SJCRH30 (cell line): ENCODE results near the gene PERCC1. TPM values are rescaled to one million over a fixed set of nuclear protein-coding genes. Genes with fewer than 3 reads are reported as not detected.
A peak's percentile ranks its signal among the peaks of the same experiment; 100 is the strongest.

Experiments used
- DNase-seq, 2 experiments: peaks; one replicate each; pipeline ENCODE4 v3.0.0-alpha.2; 2015 to 2020
- H3K27ac ChIP-seq: fragments of 250-450 bp; sonication (Bioruptor Pico); 2 replicates; pipeline ENCODE4 v1.5.1; 2020; ENCODE audit warnings: mild to moderate bottlenecking, moderate library complexity
- H3K27me3 ChIP-seq: fragments of 250-450 bp; sonication (Bioruptor Pico); 2 replicates; pipeline ENCODE4 v1.5.1; 2020; ENCODE audit warnings: mild to moderate bottlenecking, moderate library complexity
- H3K36me3 ChIP-seq: fragments of 250-450 bp; sonication (Bioruptor Pico); 2 replicates; pipeline ENCODE4 v1.5.1; 2020; ENCODE audit warnings: mild to moderate bottlenecking, moderate library complexity
- H3K4me1 ChIP-seq: fragments of 250-450 bp; sonication (Bioruptor Pico); 2 replicates; pipeline ENCODE4 v1.5.1; 2020; ENCODE audit warnings: mild to moderate bottlenecking, moderate library complexity
- H3K4me3 ChIP-seq: fragments of 250-450 bp; sonication (Bioruptor Pico); 2 replicates; pipeline ENCODE4 v1.5.1; 2020; ENCODE audit warnings: mild to moderate bottlenecking, moderate library complexity
- H3K9me3 ChIP-seq: fragments of 250-450 bp; sonication (Bioruptor Pico); replicated peaks from 2 replicates; pipeline ENCODE4 v1.5.1; 2020; ENCODE audit warnings: mild to moderate bottlenecking, moderate library complexity
- total RNA-seq: library from RNA; depleted of rRNA; stranded (reverse); fragments of >200 nt; shearing (Covaris generic); gene quantifications from 2 replicates; pipeline ENCODE4 v1.2.3, GENCODE V29; 2014

The PERCC1 gene
- total RNA-seq, 1 experiment from 2014 or later: 111 TPM

DNA sequence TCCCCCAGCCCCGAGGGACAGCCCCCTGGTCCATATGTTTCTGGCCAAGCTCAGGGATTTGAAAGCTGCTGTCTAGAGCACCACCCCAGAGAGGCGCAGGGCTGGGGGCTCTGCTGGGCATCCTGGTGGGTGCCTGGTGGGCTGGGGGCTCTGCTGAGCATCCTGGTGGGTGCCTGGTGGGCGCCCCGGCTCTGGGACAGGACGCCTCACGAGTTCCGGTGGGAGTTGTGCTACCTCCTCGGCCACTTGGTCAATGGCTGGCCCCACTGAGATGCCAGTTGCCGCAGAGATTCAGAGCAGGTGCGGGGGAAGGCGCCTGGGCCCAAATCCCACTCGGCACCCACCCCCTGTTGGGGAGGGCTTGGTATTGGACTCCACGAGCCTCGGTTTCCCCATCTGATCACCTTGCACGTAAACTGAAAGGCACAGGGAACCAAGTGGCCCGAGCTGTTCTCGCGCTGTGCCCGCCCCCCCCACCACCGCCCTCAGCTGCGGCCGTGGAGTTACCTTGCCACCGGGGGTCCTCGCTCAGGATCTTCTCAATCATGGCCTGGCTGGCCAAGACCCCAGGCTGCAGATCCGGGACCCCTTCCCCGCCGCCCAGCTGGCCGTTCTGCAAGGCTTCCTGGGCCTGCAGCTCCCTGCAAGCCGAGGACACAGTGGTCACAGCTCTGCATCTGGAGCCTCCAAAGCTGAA lies 29.7 kb upstream of the PERCC1 start:
- Histone ChIP-seq H3K27ac (no peak overlapping the region), H3K4me1 (no peaks in the 10 kb centered on the region), H3K27me3 (no peaks in the 10 kb centered on the region), H3K9me3 (no peaks in the 10 kb centered on the region), H3K4me3 (no peak overlapping the region), H3K36me3 (no peaks in the 10 kb centered on the region)
- no peak for DNase-seq

- no peak overlapping the region for H3K4me3 ChIP-seq
- H3K36me3 ChIP-seq: no peaks in the 10 kb centered on the region
- no peaks in the 10 kb centered on the region for H3K4me1 ChIP-seq
- no peak for DNase-seq
- no peak overlapping the region for H3K27ac ChIP-seq
- H3K27me3 ChIP-seq: no peaks in the 10 kb centered on the region
- H3K9me3 ChIP-seq: no peaks in the 10 kb centered on the region
Observed at GRCh38 chr16:1401758-1402154, 29.1 kb upstream of the PERCC1 start.

- Histone ChIP-seq H3K27ac (no peak overlapping the region), H3K27me3 (no peaks in the 10 kb centered on the region), H3K4me1 (no peaks in the 10 kb centered on the region), H3K36me3 (no peaks in the 10 kb centered on the region), H3K9me3 (no peaks in the 10 kb centered on the region), H3K4me3 (no peak overlapping the region)
- DNase-seq: no peak
Observed at GRCh38 chr16:1403036-1403435, 27.8 kb upstream of the PERCC1 start.

DNA sequence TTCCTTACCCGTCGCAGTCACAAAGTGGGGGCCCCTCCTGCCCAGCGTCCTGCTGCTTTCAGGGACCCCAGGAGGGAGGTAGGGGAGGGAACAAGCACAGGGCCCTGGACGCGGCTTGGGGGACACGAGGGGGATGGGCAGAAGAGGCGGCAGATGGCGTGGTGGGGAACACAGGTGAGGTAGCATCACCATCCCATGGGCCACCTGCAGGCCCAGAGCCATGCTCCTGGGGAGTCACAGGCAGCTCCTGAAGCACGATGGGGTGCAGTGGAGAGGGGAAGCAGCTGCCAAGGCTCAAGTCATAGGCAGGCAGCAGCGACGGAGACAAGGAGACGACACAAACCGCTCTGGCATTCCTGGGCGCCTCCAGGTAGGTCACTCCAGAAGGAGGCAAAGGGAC lies 27.1 kb upstream of the PERCC1 start:
- H3K4me3 ChIP-seq: no peak overlapping the region

GRCh38 chr16:1407753-1408152 lies 23.1 kb upstream of the PERCC1 start:
- H3K9me3 ChIP-seq: no peaks in the 10 kb centered on the region
- H3K27ac ChIP-seq: no peak overlapping the region
- DNase-seq: no peak
- no peaks in the 10 kb centered on the region for H3K27me3 ChIP-seq
- peak overlapping the region; percentile 61 for H3K4me3 ChIP-seq
- H3K36me3 ChIP-seq: no peaks in the 10 kb centered on the region
- no peaks in the 10 kb centered on the region for H3K4me1 ChIP-seq

More for the DNA sequence above, 27.1 kb upstream of the PERCC1 start:
- no peak for DNase-seq
- Histone ChIP-seq H3K27ac (no peak overlapping the region), H3K27me3 (no peaks in the 10 kb centered on the region), H3K4me1 (no peaks in the 10 kb centered on the region), H3K36me3 (no peaks in the 10 kb centered on the region), H3K9me3 (no peaks in the 10 kb centered on the region)

GRCh38 chr16:1408171-1408837 lies 22.6 kb upstream of the PERCC1 start:
- DNase-seq: peak; percentile 93 to 94
- no peaks in the 10 kb centered on the region for H3K27me3 ChIP-seq
- H3K27ac ChIP-seq: no peak overlapping the region
- no peaks in the 10 kb centered on the region for H3K9me3 ChIP-seq
- no peaks in the 10 kb centered on the region for H3K36me3 ChIP-seq
- H3K4me3 ChIP-seq: peak overlapping the region; percentile 61
- H3K4me1 ChIP-seq: no peaks in the 10 kb centered on the region

DNA sequence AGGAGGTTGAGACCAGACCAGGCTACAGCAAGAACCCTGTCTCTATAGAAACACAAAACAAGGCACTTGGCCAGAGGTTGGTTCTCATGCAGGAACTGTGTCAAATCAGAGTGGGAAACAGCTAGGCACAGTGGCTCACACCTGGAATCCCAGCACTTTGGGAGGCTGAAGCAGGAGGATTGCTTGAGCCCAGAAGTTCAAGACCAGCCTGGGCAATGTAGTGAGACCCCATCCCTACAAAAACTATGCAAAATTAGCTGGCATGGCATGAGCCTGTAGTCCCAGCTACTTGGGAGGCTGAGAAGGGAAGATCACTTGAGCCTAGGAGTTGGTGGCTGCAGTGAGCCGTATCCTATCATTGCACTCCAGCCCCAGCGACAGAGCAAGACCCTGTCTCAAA lies 18.0 kb upstream of the PERCC1 start:
- no peaks in the 10 kb centered on the region for H3K27me3 ChIP-seq
- H3K9me3 ChIP-seq: no peaks in the 10 kb centered on the region
- H3K27ac ChIP-seq: no peak overlapping the region
- H3K4me3 ChIP-seq: no peak overlapping the region
- no peaks in the 10 kb centered on the region for H3K4me1 ChIP-seq
- H3K36me3 ChIP-seq: no peaks in the 10 kb centered on the region
- DNase-seq: no peak

DNA sequence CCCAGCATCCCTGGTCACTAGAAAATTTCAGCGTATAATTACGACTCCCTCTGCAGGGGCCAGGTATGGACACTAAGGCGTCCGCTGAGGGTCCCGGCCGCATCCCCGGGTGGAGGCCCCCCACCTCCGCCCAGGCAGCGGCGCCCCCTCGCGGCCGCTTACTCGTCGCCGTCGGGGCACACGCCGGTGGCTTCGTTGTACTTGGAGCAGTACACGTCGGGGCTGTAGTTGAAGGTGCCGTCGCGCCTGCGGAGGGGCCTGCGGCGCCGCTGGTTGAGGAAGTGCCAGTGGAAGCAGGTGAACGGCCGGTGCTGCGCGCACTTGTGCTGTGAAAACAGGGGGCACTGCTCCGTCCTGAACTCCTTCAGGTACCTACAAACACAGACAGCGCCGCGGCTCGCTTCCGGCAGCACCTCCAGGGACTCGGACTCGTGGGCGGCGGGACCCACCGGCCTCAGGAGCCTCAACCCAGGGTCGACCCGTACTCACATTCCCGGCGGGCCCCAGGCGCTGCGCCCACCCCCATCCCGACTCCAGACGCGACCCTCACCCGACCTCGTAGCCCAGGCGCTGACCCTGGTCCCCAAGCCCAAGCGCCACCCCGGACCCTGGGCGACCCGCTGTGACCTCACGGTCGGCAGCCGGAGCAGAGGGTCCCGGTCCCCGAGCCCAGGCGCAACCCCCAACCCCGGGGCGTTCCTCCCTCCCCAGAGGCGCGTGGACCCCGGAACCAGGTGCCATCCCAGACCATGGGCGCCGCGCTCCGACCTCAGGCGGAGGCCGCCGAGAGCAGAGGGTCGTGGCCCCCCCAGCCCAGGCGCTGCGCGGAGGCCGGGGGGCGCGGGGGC lies 17.0 kb upstream of the PERCC1 start:
- no peaks in the 10 kb centered on the region for H3K9me3 ChIP-seq
- no peaks in the 10 kb centered on the region for H3K27me3 ChIP-seq
- H3K4me1 ChIP-seq: no peaks in the 10 kb centered on the region
- H3K4me3 ChIP-seq: peak overlapping the region; percentile 85
- H3K36me3 ChIP-seq: no peaks in the 10 kb centered on the region
- H3K27ac ChIP-seq: peak overlapping the region; percentile 52
- peak; percentile 50 to 59 for DNase-seq

GRCh38 chr16:1414532-1415260 lies 16.2 kb upstream of the PERCC1 start, which contains the start of gene UNKL:
TSS of gene UNKL (minus strand) at chr16:1414704. CDS start at chr16:1414691, 13 bp downstream.
- Histone ChIP-seq H3K4me3 (peak within 1 kb of the TSS; percentile 85), H3K4me1 (no peaks in the 10 kb centered on the region), H3K27ac (peak within 1 kb of the TSS; percentile 52), H3K36me3 (no peaks in the 10 kb centered on the region), H3K9me3 (no peaks in the 10 kb centered on the region), H3K27me3 (no peaks in the 10 kb centered on the region)
- DNase-seq: peak; percentile 74 to 77

GRCh38 chr16:1416521-1416941 lies 14.3 kb upstream of the PERCC1 start:
- no peaks in the 10 kb centered on the region for H3K9me3 ChIP-seq
- H3K27ac ChIP-seq: no peak overlapping the region
- H3K4me1 ChIP-seq: no peaks in the 10 kb centered on the region
- DNase-seq: no peak
- H3K36me3 ChIP-seq: no peaks in the 10 kb centered on the region
- no peak overlapping the region for H3K4me3 ChIP-seq
- no peaks in the 10 kb centered on the region for H3K27me3 ChIP-seq

DNA sequence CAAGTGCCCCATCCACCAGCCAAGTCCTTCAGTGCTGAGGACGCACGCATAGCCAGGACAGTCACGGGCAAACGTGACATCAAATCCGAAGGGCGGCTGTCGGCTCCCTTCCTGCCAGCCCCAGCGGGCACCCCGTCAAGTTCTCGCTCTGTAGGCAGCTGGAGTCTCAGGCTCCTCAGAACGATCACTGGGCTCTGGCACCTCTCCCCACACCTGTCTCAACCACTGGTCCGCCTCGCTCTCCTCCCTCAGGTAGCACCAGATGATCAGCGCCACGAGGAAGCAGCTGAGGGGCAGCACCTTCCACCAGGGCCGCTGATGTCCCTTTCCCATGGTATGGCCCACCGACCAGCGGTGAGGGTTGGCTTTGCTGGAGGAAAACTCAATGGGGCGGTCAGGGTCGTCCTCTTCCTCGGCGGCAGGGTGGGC lies 10.8 kb upstream of the PERCC1 start:
- peak overlapping the region; percentile 90 for H3K27ac ChIP-seq
- no peaks in the 10 kb centered on the region for H3K9me3 ChIP-seq
- H3K27me3 ChIP-seq: no peaks in the 10 kb centered on the region
- no peaks in the 10 kb centered on the region for H3K4me1 ChIP-seq
- peak in 1 of 2 experiments; percentile 20 for DNase-seq
- H3K36me3 ChIP-seq: no peaks in the 10 kb centered on the region
- peak overlapping the region; percentile 95 for H3K4me3 ChIP-seq

- Histone ChIP-seq H3K4me1 (peaks cover 14% of the 10 kb centered on the region), H3K4me3 (no peak overlapping the region), H3K27me3 (no peaks in the 10 kb centered on the region), H3K27ac (no peak overlapping the region; the same call in 1 of the 2 replicates), H3K36me3 (no peaks in the 10 kb centered on the region), H3K9me3 (no peaks in the 10 kb centered on the region)
- no peak for DNase-seq
Observed at GRCh38 chr16:1422076-1422475, 8.8 kb upstream of the PERCC1 start.

DNA sequence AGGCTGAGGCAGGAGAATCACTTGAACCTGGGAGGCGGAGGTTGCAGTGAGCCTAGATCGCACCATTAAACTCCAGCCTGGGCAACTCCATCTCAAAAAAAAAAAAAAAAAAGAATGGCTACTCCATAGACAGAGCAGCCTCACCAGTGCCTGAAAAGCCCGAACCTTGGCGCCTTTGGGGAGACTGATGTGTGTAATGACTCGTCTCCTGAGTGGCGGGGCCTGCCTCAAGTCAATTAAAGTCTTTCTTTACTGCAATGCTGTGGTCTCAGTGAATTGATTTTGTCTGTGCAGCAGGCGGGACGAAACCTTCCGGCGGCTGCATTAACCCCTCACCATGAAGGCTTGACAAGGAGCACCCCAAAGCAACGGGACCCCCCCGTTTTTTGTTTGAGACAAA lies 6.8 kb upstream of the PERCC1 start:
- peak in 1 of 2 experiments; percentile 27 for DNase-seq
- H3K9me3 ChIP-seq: no peaks in the 10 kb centered on the region
- no peak overlapping the region for H3K27ac ChIP-seq
- peaks cover 32% of the 10 kb centered on the region for H3K4me1 ChIP-seq
- H3K4me3 ChIP-seq: no peak overlapping the region
- H3K27me3 ChIP-seq: no peaks in the 10 kb centered on the region
- H3K36me3 ChIP-seq: no peaks in the 10 kb centered on the region

GRCh38 chr16:1425616-1426370 lies 5.1 kb upstream of the PERCC1 start:
- no peak for DNase-seq
- H3K9me3 ChIP-seq: no peaks in the 10 kb centered on the region
- H3K4me3 ChIP-seq: no peak overlapping the region

More at GRCh38 chr16:1425616-1426370, 5.1 kb upstream of the PERCC1 start:
- H3K27me3 ChIP-seq: no peaks in the 10 kb centered on the region
- peak overlapping the region; percentile 99; the same call in 1 of the 2 replicates for H3K27ac ChIP-seq
- peaks cover 44% of the 10 kb centered on the region for H3K4me1 ChIP-seq
- H3K36me3 ChIP-seq: no peaks in the 10 kb centered on the region
